Skin of body (tissue), 2 donors: ENCODE measurements around the gene MYL5. TPM values are rescaled to one million over a fixed set of nuclear protein-coding genes. Genes with fewer than 3 reads are reported as not detected.
"Not testable (repeated sequence)": the region's sequence is repeated elsewhere in the genome, so short reads cannot be mapped to it uniquely, and the experiment has no call there.

Experiments
- DNase-seq: peaks from one replicate; lab custom pipeline; 2025; lab: John Stamatoyannopoulos, UW
- total RNA-seq: library from RNA; depleted of rRNA; stranded (reverse); fragments of >200 nt; gene quantifications from one replicate; pipeline ENCODE4 v1.2.3, GENCODE V29; 2014

Gene MYL5
- total RNA-seq, 1 donor from 2014 or later = 94.6 TPM

- no peak for DNase-seq
These were observed 17.7 kb upstream of the MYL5 start for GRCh38 chr4:656436-657337.

- DNase-seq = no peak
These were observed 17.0 kb upstream of the MYL5 start for GRCh38 chr4:657338-657833.

GRCh38 chr4:657834-658667 lies 16.3 kb upstream of the MYL5 start:
- DNase-seq = no peak

- DNase-seq = no peak
These were observed 15.4 kb upstream of the MYL5 start for GRCh38 chr4:658681-659667.

- no peak for DNase-seq
These were observed 14.5 kb upstream of the MYL5 start for GRCh38 chr4:659851-660250.

GRCh38 chr4:660401-660800 lies 13.9 kb upstream of the MYL5 start:
- DNase-seq = no peak

- DNase-seq = no peak
These were observed 13.1 kb upstream of the MYL5 start for GRCh38 chr4:661231-661630.

GRCh38 chr4:661881-662761 lies 12.2 kb upstream of the MYL5 start:
- DNase-seq = no peak

GRCh38 chr4:663046-663437 lies 11.3 kb upstream of the MYL5 start:
- no peak for DNase-seq

- DNase-seq = no peak
These were observed 10.6 kb upstream of the MYL5 start for GRCh38 chr4:663438-664428.

GRCh38 chr4:664713-665231 lies 9.6 kb upstream of the MYL5 start:
- DNase-seq = no peak

- no peak for DNase-seq
These were observed 9.0 kb upstream of the MYL5 start for GRCh38 chr4:665381-665750.

- no peak for DNase-seq
These were observed 8.4 kb upstream of the MYL5 start for GRCh38 chr4:665751-666435.

GRCh38 chr4:666436-666810 lies 7.9 kb upstream of the MYL5 start:
- DNase-seq = no peak

- no peak for DNase-seq
These were observed 7.4 kb upstream of the MYL5 start for GRCh38 chr4:666822-667544.

GRCh38 chr4:667545-667925 lies 6.8 kb upstream of the MYL5 start:
- no peak for DNase-seq

- DNase-seq = not testable (repeated sequence)
These were observed 6.1 kb upstream of the MYL5 start for GRCh38 chr4:668219-668618.
